Sigmoid colon (tissue), 7 donors: ENCODE data around the gene GRB10. TPM values are rescaled to one million over a fixed set of nuclear protein-coding genes. Genes with fewer than 3 reads are reported as not detected.

ENCODE experiments used
- DNase-seq: peaks from one replicate; pipeline ENCODE4 v3.0.0-alpha.2; 2019
- H3K27ac ChIP-seq, 4 donors: fragments of 200-600 bp; sonication (generic); one replicate each; pipeline ENCODE4 v1.5.1; 2016 to 2019; ENCODE audit warnings: mild to moderate bottlenecking in 1 of 4
- H3K27me3 ChIP-seq, 3 donors: fragments of 200-600 bp; sonication (generic); one replicate each; pipeline ENCODE4 v1.5.1; 2019; ENCODE audit warnings: mild to moderate bottlenecking in 1 of 3
- H3K36me3 ChIP-seq, 4 donors: fragments of 200-600 bp; sonication (generic); one replicate each; pipeline ENCODE4 v1.5.1; 2016 to 2019
- H3K4me1 ChIP-seq, 4 donors: fragments of 200-600 bp; sonication (generic); one replicate each; pipeline ENCODE4 v1.5.1; 2017 to 2019
- H3K4me3 ChIP-seq, 4 donors: fragments of 200-600 bp; sonication (generic); one replicate each; pipeline ENCODE4 v1.5.1; 2017 to 2019; ENCODE audit warnings: mild to moderate bottlenecking in 2 of 4, moderate library complexity in 1 of 4
- H3K9me3 ChIP-seq, 4 donors: fragments of 200-600 bp in 3 of 4; sonication (generic) in 3 of 4; one replicate each; pipeline versions ENCODE4 v1.5.1 to v1.6.1; 2013 to 2019
- CTCF ChIP-seq, 4 experiments: fragments of 450-650 bp in 3 of 4; fragments of 200-600 bp in 1 of 4; IDR thresholded peaks; one replicate each; pipeline ENCODE4 v1.5.1; 2016 to 2019; ENCODE audit warnings: antibody characterized with exemption in 4 of 4, mild to moderate bottlenecking in 3 of 4, moderate library complexity in 2 of 4
- EP300 ChIP-seq, 4 donors: sonication (generic); formaldehyde crosslinking; IDR thresholded peaks; one replicate each; pipeline ENCODE4 v1.6.1; 2017; ENCODE audit warnings: antibody characterized with exemption in 4 of 4
- POLR2A ChIP-seq, 2 donors: fragments of 450-650 bp; IDR thresholded peaks; one replicate each; pipeline ENCODE4 v1.6.1; 2016; ENCODE audit warnings: antibody characterized with exemption in 2 of 2, mild to moderate bottlenecking in 2 of 2, moderate library complexity in 2 of 2
- POLR2AphosphoS5 ChIP-seq, 4 donors: sonication (generic); formaldehyde crosslinking; IDR thresholded peaks; one replicate each; pipeline ENCODE4 v1.6.1; 2017; ENCODE audit warnings: antibody characterized with exemption in 4 of 4
- WGBS, 2 donors: extraction: QIAGEN DNeasy Blood & Tissue Kit; methylation state at CpG; one replicate each; pipeline ENCODE4 v1.1.7; 2013; 5-methylcytosine and 5-hydroxymethylcytosine counted together
- intact Hi-C: fragments of 100-400 bp; cut with DNase I; formaldehyde crosslinking; loops from one replicate; pipeline ENCODE4 v1.15.1; 2023
- polyA plus RNA-seq, 3 donors: library from polyadenylated mRNA; stranded (reverse); fragments of 200-250 nt; gene quantifications; one replicate each; pipeline ENCODE4 v1.2.3, GENCODE V29; 2013
- total RNA-seq, 4 donors: library from RNA; depleted of rRNA; stranded (reverse); fragments of >200 nt; gene quantifications; one replicate each; pipeline ENCODE4 v1.1.0, GENCODE V29; 2016
- donor health status: healthy with polysubstance abuse.
- donor health status: Bipolar disorder and iron deficiency.
- donor health status: healthy.

GRB10 gene
- total and polyA plus RNA-seq, 7 donors, result 2.1 to 83.6 (median 49.2) TPM

- WGBS, 2 donors, result 61 to 67% methylated on average over 5 of the region's 5 CpGs
- DNase-seq, result no peak
These were observed 16.4 kb downstream of the GRB10 start for GRCh38 chr7:50766106-50766848.

GRCh38 chr7:50762337-50762736 is 20.4 kb downstream of the GRB10 start:
- Histone ChIP-seq H3K27ac (no peak overlapping the region), H3K4me1 (peaks cover 0 to 47% (median 31%) of the 10 kb centered on the region in 4 donors), H3K27me3 (no peaks in the 10 kb centered on the region), H3K36me3 (no peaks in the 10 kb centered on the region), H3K9me3 (no peaks in the 10 kb centered on the region), H3K4me3 (no peak overlapping the region)
- TF ChIP-seq POLR2AphosphoS5 (IDR thresholded peaks at IDR 0.05) (no peak), POLR2A (IDR thresholded peaks at IDR 0.05) (no peak), EP300 (IDR thresholded peaks at IDR 0.05) (no peak), CTCF (IDR thresholded peaks at IDR 0.05) (no peak)
- 83 to 92% methylated on average over 2 of the region's 2 CpGs for WGBS, 2 donors
- intact Hi-C loops, result no loop called here
- no peak for DNase-seq

More at GRCh38 chr7:50766106-50766848, 16.4 kb downstream of the GRB10 start:
- Histone ChIP-seq H3K36me3 (no peaks in the 10 kb centered on the region), H3K4me1 (peaks cover 0 to 44% (median 33%) of the 10 kb centered on the region in 4 donors), H3K9me3 (no peaks in the 10 kb centered on the region), H3K27ac (no peak overlapping the region), H3K27me3 (no peaks in the 10 kb centered on the region), H3K4me3 (no peak overlapping the region)
- TF ChIP-seq POLR2AphosphoS5 (IDR thresholded peaks at IDR 0.05), result no peak
- no peak for TF ChIP-seq EP300 (IDR thresholded peaks at IDR 0.05)
- no peak for TF ChIP-seq CTCF (IDR thresholded peaks at IDR 0.05)
- TF ChIP-seq POLR2A (IDR thresholded peaks at IDR 0.05), result no peak
- intact Hi-C loops, result no loop called here

GRCh38 chr7:50761713-50762112 is 21.0 kb downstream of the GRB10 start:
- no peak overlapping the region for H3K4me3 ChIP-seq
- H3K9me3 ChIP-seq, result no peaks in the 10 kb centered on the region
- intact Hi-C loops, result no loop called here
- H3K27ac ChIP-seq, result no peak overlapping the region
- no peak for DNase-seq
- no peaks in the 10 kb centered on the region for H3K27me3 ChIP-seq
- no peak for TF ChIP-seq POLR2A (IDR thresholded peaks at IDR 0.05)
- no peak for TF ChIP-seq CTCF (IDR thresholded peaks at IDR 0.05)
- TF ChIP-seq POLR2AphosphoS5 (IDR thresholded peaks at IDR 0.05), result no peak
- no peak for TF ChIP-seq EP300 (IDR thresholded peaks at IDR 0.05)
- 48 to 83% methylated on average over 7 of the region's 7 CpGs for WGBS, 2 donors
- peaks cover 0 to 49% (median 30%) of the 10 kb centered on the region in 4 donors for H3K4me1 ChIP-seq
- H3K36me3 ChIP-seq, result no peaks in the 10 kb centered on the region

GRCh38 chr7:50757703-50758390 is 24.8 kb downstream of the GRB10 start:
- no peak for DNase-seq
- peaks cover 0 to 54% (median 35%) of the 10 kb centered on the region in 4 donors for H3K4me1 ChIP-seq
- intact Hi-C loops, result no loop called here
- no peaks in the 10 kb centered on the region for H3K9me3 ChIP-seq
- TF ChIP-seq CTCF (IDR thresholded peaks at IDR 0.05) (no peak), POLR2A (IDR thresholded peaks at IDR 0.05) (no peak), EP300 (IDR thresholded peaks at IDR 0.05) (no peak), POLR2AphosphoS5 (IDR thresholded peaks at IDR 0.05) (no peak)
- no peak overlapping the region for H3K27ac ChIP-seq
- no peaks in the 10 kb centered on the region for H3K27me3 ChIP-seq
- no peak overlapping the region for H3K4me3 ChIP-seq
- WGBS, 2 donors, result 73 to 80% methylated on average over 10 of the region's 10 CpGs
- H3K36me3 ChIP-seq, result no peaks in the 10 kb centered on the region
